Small intestine (tissue), 7 donors: ENCODE results near the gene FBXO10. TPM values are rescaled to one million over a fixed set of nuclear protein-coding genes. Genes with fewer than 3 reads are reported as not detected.
"Not testable (repeated sequence)": the region's sequence is repeated elsewhere in the genome, so short reads cannot be mapped to it uniquely, and the experiment has no call there.

ENCODE experiments used
- DNase-seq, 2 donors: peaks; one replicate each; pipeline versions ENCODE4 v3.0.0 to v3.0.0-alpha.2; 2013
- FAIRE-seq: peaks from 2 replicates; lab custom pipeline; 2012; peaks lifted over from hg19 to GRCh38; lab: Jason Lieb, UNC
- H3K27ac ChIP-seq, 3 donors: one replicate each; pipeline ENCODE4 v1.5.1; 2013; ENCODE audit warnings: low read length in 2 of 3, mild to moderate bottlenecking in 2 of 3, control low read depth in 1 of 3, inconsistent platforms in 1 of 3, low read depth in 1 of 3, moderate library complexity in 1 of 3
- H3K27me3 ChIP-seq, 3 donors: one replicate each; pipeline ENCODE4 v1.6.1; 2013; ENCODE audit warnings: low read length in 3 of 3, inconsistent platforms in 1 of 3; ENCODE audit not compliant: control insufficient read depth in 3 of 3, insufficient read depth in 3 of 3
- H3K36me3 ChIP-seq, 3 donors: one replicate each; pipeline ENCODE4 v1.6.1; 2013; ENCODE audit warnings: low read length in 3 of 3, inconsistent platforms in 1 of 3, low read depth in 1 of 3, mild to moderate bottlenecking in 1 of 3, moderate library complexity in 1 of 3; ENCODE audit not compliant: control insufficient read depth in 3 of 3, insufficient read depth in 2 of 3
- H3K4me1 ChIP-seq, 3 donors: one replicate each; pipeline ENCODE4 v1.6.1; 2013; ENCODE audit warnings: low read length in 2 of 3, inconsistent platforms in 1 of 3, low read depth in 1 of 3, mild to moderate bottlenecking in 1 of 3, moderate library complexity in 1 of 3; ENCODE audit not compliant: control insufficient read depth in 3 of 3, insufficient read depth in 2 of 3
- H3K4me3 ChIP-seq, 3 donors: one replicate each; pipeline ENCODE4 v1.5.1; 2013; ENCODE audit warnings: low read length in 3 of 3, control low read depth in 1 of 3, inconsistent platforms in 1 of 3, low read depth in 1 of 3, mild to moderate bottlenecking in 1 of 3, moderate library complexity in 1 of 3
- H3K9me3 ChIP-seq, 2 donors: one replicate each; pipeline ENCODE4 v1.6.1; 2013; ENCODE audit warnings: low read depth in 1 of 2, low read length in 1 of 2; ENCODE audit not compliant: control insufficient read depth in 2 of 2, insufficient read depth in 1 of 2
- WGBS, 3 donors: extraction: QIAGEN DNeasy Blood & Tissue Kit; methylation state at CpG; one replicate each; pipeline ENCODE4 v1.1.7; 2013; 5-methylcytosine and 5-hydroxymethylcytosine counted together
- polyA plus RNA-seq, 4 donors: library from polyadenylated mRNA; stranded (reverse) in 3 of 4; unstranded in 1 of 4; fragments of 200-250 nt in 3 of 4; fragments of 120-200 nt in 1 of 4; gene quantifications; one replicate each; pipeline versions ENCODE4 v1.2.1 to v1.2.3, GENCODE V29; 2013
- donor health status: healthy with polysubstance abuse.
- donor health status: control.
- donor health status: control.
- donor health status: Bipolar disorder and iron deficiency.
- donor health status: healthy.

FBXO10 gene
- polyA plus RNA-seq, 4 donors, result 1.4 to 4.4 (median 2.4) TPM

- FAIRE-seq (no peak), DNase-seq (no peak)
- peaks cover 0 to 7% (median 0%) of the 10 kb centered on the region in 3 donors for H3K27me3 ChIP-seq
- H3K4me1 ChIP-seq, result peaks cover 0 to 5% (median 0%) of the 10 kb centered on the region in 3 donors
- H3K27ac ChIP-seq, result no peak overlapping the region
- H3K9me3 ChIP-seq, result no peaks in the 10 kb centered on the region
- WGBS, 3 donors, result 78 to 83% (median 78%) methylated on average over 6 of the region's 6 CpGs
- no peak overlapping the region for H3K4me3 ChIP-seq
- H3K36me3 ChIP-seq, result no peaks in the 10 kb centered on the region
Observed at GRCh38 chr9:37609735-37610397, 33.7 kb upstream of the FBXO10 start.

GRCh38 chr9:37608250-37608649 is 32.1 kb upstream of the FBXO10 start:
- FAIRE-seq, result no peak

GRCh38 chr9:37604296-37604695 is 28.1 kb upstream of the FBXO10 start:
- DNase-seq (no peak), FAIRE-seq (no peak)
- no peaks in the 10 kb centered on the region for H3K36me3 ChIP-seq
- H3K4me1 ChIP-seq, result peaks cover 0 to 3% (median 0%) of the 10 kb centered on the region in 3 donors
- H3K4me3 ChIP-seq, result no peak overlapping the region
- 78 to 87% (median 82%) methylated on average over 1 of the region's 1 CpG for WGBS, 3 donors
- H3K27me3 ChIP-seq, result peaks cover 0 to 10% (median 4%) of the 10 kb centered on the region in 3 donors
- H3K27ac ChIP-seq, result no peak overlapping the region
- H3K9me3 ChIP-seq, result no peaks in the 10 kb centered on the region

More at GRCh38 chr9:37608250-37608649, 32.1 kb upstream of the FBXO10 start:
- H3K4me1 ChIP-seq, result no peaks in the 10 kb centered on the region
- H3K9me3 ChIP-seq, result no peaks in the 10 kb centered on the region
- peaks cover 0 to 10% (median 0%) of the 10 kb centered on the region in 3 donors for H3K27me3 ChIP-seq
- H3K36me3 ChIP-seq, result no peaks in the 10 kb centered on the region
- H3K4me3 ChIP-seq, result no peak overlapping the region
- no peak overlapping the region for H3K27ac ChIP-seq
- DNase-seq, result no peak

- Histone ChIP-seq H3K4me3 (no peak overlapping the region), H3K36me3 (no peaks in the 10 kb centered on the region), H3K9me3 (no peaks in the 10 kb centered on the region), H3K27me3 (peaks cover 0 to 10% (median 4%) of the 10 kb centered on the region in 3 donors), H3K27ac (peak overlapping the region in 1 of 3 donors; percentile 50), H3K4me1 (peaks cover 0 to 3% (median 0%) of the 10 kb centered on the region in 3 donors)
- 5 to 48% (median 28%) methylated on average over 5 of the region's 5 CpGs for WGBS, 3 donors
- DNase-seq (peak; percentile 78 to 96), FAIRE-seq (no peak)
Observed at GRCh38 chr9:37602817-37603216, 26.6 kb upstream of the FBXO10 start.

- H3K27me3 ChIP-seq, result peaks cover 0 to 10% (median 4%) of the 10 kb centered on the region in 3 donors
- H3K36me3 ChIP-seq, FAIRE-seq, H3K27ac ChIP-seq, H3K4me3 ChIP-seq, H3K9me3 ChIP-seq, DNase-seq, H3K4me1 ChIP-seq: not testable (repeated sequence)
- WGBS, 3 donors, result 81 to 93% (median 92%) methylated on average over 4 of the region's 4 CpGs
Observed at GRCh38 chr9:37602061-37602460, 25.9 kb upstream of the FBXO10 start.

- Histone ChIP-seq H3K27ac (no peak overlapping the region), H3K36me3 (no peaks in the 10 kb centered on the region), H3K9me3 (no peaks in the 10 kb centered on the region), H3K4me1 (peaks cover 0 to 8% (median 4%) of the 10 kb centered on the region in 3 donors), H3K27me3 (peaks cover 0 to 4% (median 0%) of the 10 kb centered on the region in 3 donors), H3K4me3 (no peak overlapping the region)
- DNase-seq (no peak), FAIRE-seq (no peak)
- WGBS, 3 donors, result 44 to 53% (median 48%) methylated on average over 2 of the region's 2 CpGs
Observed at GRCh38 chr9:37596504-37596903, 20.3 kb upstream of the FBXO10 start.

GRCh38 chr9:37593883-37594448 is 17.8 kb upstream of the FBXO10 start:
- Histone ChIP-seq H3K4me3 (no peak overlapping the region), H3K36me3 (peaks cover 0 to 3% (median 0%) of the 10 kb centered on the region in 3 donors), H3K9me3 (no peaks in the 10 kb centered on the region), H3K27ac (peak overlapping the region in 2 of 3 donors; percentile 8 to 60), H3K27me3 (no peaks in the 10 kb centered on the region), H3K4me1 (peaks cover 5 to 11% (median 6%) of the 10 kb centered on the region in 3 donors)
- peak in 1 of 2 donors; percentile 38 for DNase-seq
- no peak for FAIRE-seq
- WGBS, 3 donors, result 37 to 72% (median 44%) methylated on average over 6 of the region's 6 CpGs

- Histone ChIP-seq H3K27ac (peak within 1 kb of the TSS; percentile 87 to 95 (median 93)), H3K9me3 (no peaks in the 10 kb centered on the region), H3K36me3 (peaks cover 0 to 3% (median 2%) of the 10 kb centered on the region in 3 donors), H3K4me1 (peaks cover 5 to 11% (median 6%) of the 10 kb centered on the region in 3 donors), H3K4me3 (peak within 1 kb of the TSS; percentile 82 to 97 (median 85)), H3K27me3 (no peaks in the 10 kb centered on the region)
- DNase-seq (peak; percentile 94 to 96), FAIRE-seq (no peak)
- 0% methylated on average over 72 of the region's 72 CpGs for WGBS, 3 donors
Observed at GRCh38 chr9:37592108-37592951, 16.1 kb upstream of the FBXO10 start, which contains the start of gene TOMM5. Gene TOMM5 (minus strand): TSS chr9:37592597. CDS start chr9:37592532, 65 bp downstream.
